ENCODE measurements around the gene HGFAC. TPM values are rescaled to one million over a fixed set of nuclear protein-coding genes. Genes with fewer than 3 reads are reported as not detected.

Gene HGFAC
- total and polyA plus RNA-seq, 4 experiments from 2014 or later = 0.17 TPM; not detected in 3

- ChIA-PET CTCF (ENCODE audit: partially characterized antibody) (no interaction called here), POLR2A (ENCODE audit: partially characterized antibody) (no interaction called here)
- intact Hi-C loops (cut with micrococcal nuclease) = no loop called here
- Mint-ChIP-seq H3K27ac (no peak overlapping the region), H3K36me3 (no peaks in the 10 kb centered on the region), H3K9me3 (no peaks in the 10 kb centered on the region), H3K27me3 (no peaks in the 10 kb centered on the region), H3K4me1 (no peaks in the 10 kb centered on the region), H3K4me3 (no peak overlapping the region)
- Histone ChIP-seq H3K4me1 (ENCODE audit: insufficient read depth, low read length) (no peaks in the 10 kb centered on the region), H3K4me3 (ENCODE audit: low read length in 2 of 2) (no peak overlapping the region), H3K27ac (ENCODE audit: low read depth, low read length) (no peak overlapping the region), H3K36me3 (ENCODE audit: insufficient read depth, low read length) (no peaks in the 10 kb centered on the region), H3K27me3 (ENCODE audit: insufficient read depth, low read length) (no peaks in the 10 kb centered on the region), H3K9me3 (ENCODE audit: control insufficient read depth in 1 of 2, low read length in 2 of 2) (no peaks in the 10 kb centered on the region)
- DNase-seq = no peak
These were observed 5.5 kb upstream of the HGFAC start for GRCh38 chr4:3436048-3436797.

DNA sequence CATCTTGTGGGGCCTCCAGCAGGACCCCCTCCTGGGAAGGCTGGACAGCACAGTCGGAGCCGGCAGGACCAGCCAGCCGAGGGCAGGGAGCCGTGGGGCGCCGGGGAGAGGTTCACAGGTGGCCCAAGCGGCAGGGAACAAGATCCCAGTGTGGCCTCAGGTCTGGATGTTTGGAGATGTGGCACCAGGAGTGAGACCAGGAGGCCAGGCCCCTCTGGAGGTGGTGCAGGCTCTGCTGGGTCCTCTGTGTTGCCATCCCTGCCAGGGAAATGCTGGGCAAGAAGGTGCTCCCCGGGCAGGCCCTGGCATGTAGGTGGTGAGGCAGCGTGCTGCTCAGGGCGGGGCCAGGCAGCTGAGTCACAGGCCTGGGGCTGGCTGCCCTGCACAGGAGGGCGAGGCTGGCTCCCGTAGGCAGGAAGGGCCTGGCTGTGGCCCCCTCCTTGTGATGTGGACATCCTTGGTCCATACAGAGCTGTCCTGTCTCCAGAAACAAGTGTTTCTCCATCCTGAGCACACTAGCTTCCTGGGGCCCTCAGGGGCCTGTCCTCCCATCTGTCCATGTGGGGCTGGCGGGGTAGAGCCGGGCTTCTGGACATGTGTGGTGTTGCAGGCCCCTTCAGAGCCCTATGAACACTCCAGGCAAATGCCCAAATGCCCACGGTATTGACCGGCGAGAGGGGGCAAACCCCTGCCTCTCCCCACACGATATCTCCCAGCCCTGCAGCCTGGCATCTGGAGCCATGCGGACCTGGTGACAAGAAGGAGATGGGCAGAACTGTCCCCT lies 4.8 kb upstream of the HGFAC start:
- H3K27ac ChIP-seq (ENCODE audit: low read depth, low read length) = no peak overlapping the region
- no peak overlapping the region for H3K4me3 Mint-ChIP-seq
- H3K27me3 Mint-ChIP-seq = no peaks in the 10 kb centered on the region
- DNase-seq = no peak
- CTCF ChIA-PET (ENCODE audit: partially characterized antibody) = no interaction called here
- no peaks in the 10 kb centered on the region for H3K9me3 ChIP-seq (ENCODE audit: control insufficient read depth in 1 of 2, low read length in 2 of 2)
- intact Hi-C loops (cut with micrococcal nuclease) = no loop called here
- H3K36me3 Mint-ChIP-seq = no peaks in the 10 kb centered on the region
- POLR2A ChIA-PET (ENCODE audit: partially characterized antibody) = no interaction called here
- H3K36me3 ChIP-seq (ENCODE audit: insufficient read depth, low read length) = no peaks in the 10 kb centered on the region
- no peaks in the 10 kb centered on the region for H3K27me3 ChIP-seq (ENCODE audit: insufficient read depth, low read length)
- H3K4me3 ChIP-seq (ENCODE audit: low read length in 2 of 2) = no peak overlapping the region
- no peaks in the 10 kb centered on the region for H3K4me1 ChIP-seq (ENCODE audit: insufficient read depth, low read length)
- H3K27ac Mint-ChIP-seq = no peak overlapping the region
- H3K4me1 Mint-ChIP-seq = no peaks in the 10 kb centered on the region
- H3K9me3 Mint-ChIP-seq = no peaks in the 10 kb centered on the region

DNA sequence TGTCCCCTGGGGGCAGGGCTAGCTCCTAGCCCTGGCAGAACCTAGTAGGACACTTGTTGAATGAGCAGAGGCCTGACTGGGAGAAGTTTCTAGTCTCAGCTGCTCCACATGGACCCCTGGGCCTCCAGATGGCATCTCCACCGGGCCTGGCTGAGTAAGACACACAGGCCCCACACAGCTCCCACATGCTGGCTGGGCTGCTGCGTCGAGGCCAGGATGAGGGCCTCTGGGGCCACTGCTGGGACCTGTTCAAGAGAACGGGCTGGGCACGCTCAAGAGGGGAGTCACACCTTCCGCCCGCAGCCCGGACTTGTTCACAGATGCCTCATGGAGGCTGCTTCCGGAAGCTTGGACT lies 4.2 kb upstream of the HGFAC start:
- CTCF ChIA-PET (ENCODE audit: partially characterized antibody) = no interaction called here
- H3K36me3 ChIP-seq (ENCODE audit: insufficient read depth, low read length) = no peaks in the 10 kb centered on the region
- Mint-ChIP-seq H3K4me3 (no peak overlapping the region), H3K9me3 (no peaks in the 10 kb centered on the region), H3K4me1 (no peaks in the 10 kb centered on the region), H3K27ac (no peak overlapping the region), H3K27me3 (no peaks in the 10 kb centered on the region), H3K36me3 (no peaks in the 10 kb centered on the region)
- H3K4me3 ChIP-seq (ENCODE audit: low read length in 2 of 2) = no peak overlapping the region
- DNase-seq = no peak
- no peaks in the 10 kb centered on the region for H3K4me1 ChIP-seq (ENCODE audit: insufficient read depth, low read length)
- no peaks in the 10 kb centered on the region for H3K9me3 ChIP-seq (ENCODE audit: control insufficient read depth in 1 of 2, low read length in 2 of 2)
- intact Hi-C loops (cut with micrococcal nuclease) = no loop called here
- POLR2A ChIA-PET (ENCODE audit: partially characterized antibody) = no interaction called here
- H3K27me3 ChIP-seq (ENCODE audit: insufficient read depth, low read length) = no peaks in the 10 kb centered on the region
- no peak overlapping the region for H3K27ac ChIP-seq (ENCODE audit: low read depth, low read length)

DNA sequence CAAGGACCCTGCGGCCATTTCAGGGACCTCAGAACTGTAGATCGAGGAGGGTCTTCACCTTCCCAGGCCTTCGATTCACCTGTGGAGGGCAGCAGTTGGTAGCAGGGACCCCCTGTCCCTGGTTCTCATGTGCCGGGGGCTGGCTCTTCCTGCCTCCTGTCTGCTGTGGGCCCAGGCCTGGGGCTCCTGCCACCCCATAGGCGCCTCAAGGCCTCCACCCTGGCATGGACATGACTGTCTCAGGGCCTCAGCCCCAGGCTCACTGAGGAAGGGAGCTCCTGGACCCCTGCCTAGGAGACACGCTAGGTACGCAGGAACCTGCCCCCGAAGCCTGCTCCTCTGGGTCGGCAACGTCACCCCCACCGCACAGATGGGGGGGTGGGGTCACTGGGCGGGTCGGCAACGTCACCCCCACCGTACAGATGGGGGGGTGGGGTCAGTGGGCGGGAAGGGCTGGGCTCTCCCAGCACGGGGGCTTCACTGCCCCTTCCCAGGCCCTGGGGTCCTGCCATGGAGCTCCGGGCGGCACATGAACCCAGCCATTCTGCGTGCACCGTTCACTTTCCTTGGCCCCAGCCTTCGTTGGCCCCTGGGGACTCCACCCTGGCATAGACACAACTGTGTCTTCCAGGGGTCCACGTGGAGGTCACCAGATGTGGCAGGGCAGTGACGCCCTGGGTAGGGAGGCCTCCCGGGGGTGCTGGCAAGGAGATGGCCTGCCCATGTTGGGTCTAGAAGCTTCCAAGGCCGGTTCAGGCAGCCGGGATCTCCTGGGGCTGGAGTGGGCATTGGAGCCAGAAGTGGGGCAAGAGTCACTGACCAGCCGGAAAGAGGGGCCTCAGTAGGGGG lies 3.5 kb upstream of the HGFAC start:
- intact Hi-C loops (cut with micrococcal nuclease) = no loop called here
- POLR2A ChIA-PET (ENCODE audit: partially characterized antibody) = no interaction called here
- H3K9me3 Mint-ChIP-seq = no peaks in the 10 kb centered on the region

GRCh38 chr4:3438847-3439180 lies 3.0 kb upstream of the HGFAC start:
- no peak for DNase-seq
- no peak overlapping the region for H3K4me3 ChIP-seq (ENCODE audit: low read length in 2 of 2)
- no peaks in the 10 kb centered on the region for H3K36me3 ChIP-seq (ENCODE audit: insufficient read depth, low read length)
- Mint-ChIP-seq H3K27ac (no peak overlapping the region), H3K4me1 (no peaks in the 10 kb centered on the region), H3K9me3 (no peaks in the 10 kb centered on the region), H3K27me3 (no peaks in the 10 kb centered on the region), H3K4me3 (no peak overlapping the region), H3K36me3 (no peaks in the 10 kb centered on the region)
- intact Hi-C loops (cut with micrococcal nuclease) = no loop called here
- H3K9me3 ChIP-seq (ENCODE audit: control insufficient read depth in 1 of 2, low read length in 2 of 2) = no peaks in the 10 kb centered on the region
- H3K4me1 ChIP-seq (ENCODE audit: insufficient read depth, low read length) = no peaks in the 10 kb centered on the region
- ChIA-PET CTCF (ENCODE audit: partially characterized antibody) (no interaction called here), POLR2A (ENCODE audit: partially characterized antibody) (no interaction called here)
- H3K27ac ChIP-seq (ENCODE audit: low read depth, low read length) = no peak overlapping the region
- no peaks in the 10 kb centered on the region for H3K27me3 ChIP-seq (ENCODE audit: insufficient read depth, low read length)

More for the DNA sequence above, 3.5 kb upstream of the HGFAC start:
- H3K36me3 ChIP-seq (ENCODE audit: insufficient read depth, low read length) = no peaks in the 10 kb centered on the region
- CTCF ChIA-PET (ENCODE audit: partially characterized antibody) = no interaction called here
- H3K9me3 ChIP-seq (ENCODE audit: control insufficient read depth in 1 of 2, low read length in 2 of 2) = no peaks in the 10 kb centered on the region
- H3K4me3 Mint-ChIP-seq = no peak overlapping the region
- DNase-seq = no peak
- H3K36me3 Mint-ChIP-seq = no peaks in the 10 kb centered on the region
- no peak overlapping the region for H3K27ac Mint-ChIP-seq
- H3K4me3 ChIP-seq (ENCODE audit: low read length in 2 of 2) = no peak overlapping the region
- no peaks in the 10 kb centered on the region for H3K27me3 ChIP-seq (ENCODE audit: insufficient read depth, low read length)
- H3K4me1 Mint-ChIP-seq = no peaks in the 10 kb centered on the region
- no peak overlapping the region for H3K27ac ChIP-seq (ENCODE audit: low read depth, low read length)
- H3K27me3 Mint-ChIP-seq = no peaks in the 10 kb centered on the region
- no peaks in the 10 kb centered on the region for H3K4me1 ChIP-seq (ENCODE audit: insufficient read depth, low read length)

DNA sequence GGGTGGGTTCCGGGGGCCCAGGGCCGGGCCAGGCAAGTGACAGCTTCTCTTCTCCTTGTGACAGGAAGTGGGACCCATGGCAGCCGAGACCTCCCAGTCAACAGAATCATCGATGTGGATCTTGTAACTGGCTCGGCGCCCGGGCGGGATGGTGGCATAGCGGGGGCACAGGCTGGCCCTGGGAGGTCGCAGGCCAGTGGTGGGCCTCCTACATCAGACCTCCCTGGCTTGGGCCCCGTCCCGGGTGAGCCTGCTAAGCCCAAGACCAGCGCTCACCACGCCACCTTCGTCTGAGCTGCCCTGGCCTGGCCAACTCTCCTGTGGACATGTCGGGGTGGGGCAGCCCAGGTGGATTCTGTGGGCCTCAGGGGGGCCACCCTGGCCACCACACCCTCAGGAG lies 2.4 kb upstream of the HGFAC start:
- Mint-ChIP-seq H3K27me3 (no peaks in the 10 kb centered on the region), H3K4me1 (no peaks in the 10 kb centered on the region), H3K36me3 (no peaks in the 10 kb centered on the region), H3K27ac (no peak overlapping the region), H3K4me3 (no peak overlapping the region), H3K9me3 (no peaks in the 10 kb centered on the region)
- ChIA-PET CTCF (ENCODE audit: partially characterized antibody) (no interaction called here), POLR2A (ENCODE audit: partially characterized antibody) (no interaction called here)
- no peaks in the 10 kb centered on the region for H3K4me1 ChIP-seq (ENCODE audit: insufficient read depth, low read length)
- H3K9me3 ChIP-seq (ENCODE audit: control insufficient read depth in 1 of 2, low read length in 2 of 2) = no peaks in the 10 kb centered on the region
- intact Hi-C loops (cut with micrococcal nuclease) = no loop called here
- no peaks in the 10 kb centered on the region for H3K27me3 ChIP-seq (ENCODE audit: insufficient read depth, low read length)
- DNase-seq = no peak
- H3K36me3 ChIP-seq (ENCODE audit: insufficient read depth, low read length) = no peaks in the 10 kb centered on the region
- no peak overlapping the region for H3K4me3 ChIP-seq (ENCODE audit: low read length in 2 of 2)
- H3K27ac ChIP-seq (ENCODE audit: low read depth, low read length) = no peak overlapping the region

GRCh38 chr4:3440011-3440410 lies 1.8 kb upstream of the HGFAC start:
- Histone ChIP-seq H3K36me3 (ENCODE audit: insufficient read depth, low read length) (no peaks in the 10 kb centered on the region), H3K27me3 (ENCODE audit: insufficient read depth, low read length) (no peaks in the 10 kb centered on the region), H3K27ac (ENCODE audit: low read depth, low read length) (no peak overlapping the region), H3K4me3 (ENCODE audit: low read length in 2 of 2) (no peak overlapping the region), H3K9me3 (ENCODE audit: control insufficient read depth in 1 of 2, low read length in 2 of 2) (no peaks in the 10 kb centered on the region), H3K4me1 (ENCODE audit: insufficient read depth, low read length) (no peaks in the 10 kb centered on the region)
- ChIA-PET POLR2A (ENCODE audit: partially characterized antibody) (no interaction called here), CTCF (ENCODE audit: partially characterized antibody) (no interaction called here)
- H3K4me3 Mint-ChIP-seq = peak overlapping the region in 1 of 8 donors; percentile 25
- H3K4me1 Mint-ChIP-seq = no peaks in the 10 kb centered on the region
- intact Hi-C loops (cut with micrococcal nuclease) = no loop called here
- H3K9me3 Mint-ChIP-seq = no peaks in the 10 kb centered on the region
- no peaks in the 10 kb centered on the region for H3K36me3 Mint-ChIP-seq
- DNase-seq = no peak
- H3K27me3 Mint-ChIP-seq = no peaks in the 10 kb centered on the region
- no peak overlapping the region for H3K27ac Mint-ChIP-seq

Measured in CD4-positive, alpha-beta memory T cell (primary cell).